ENCODE measurements around the gene FOSL2.

DNA sequence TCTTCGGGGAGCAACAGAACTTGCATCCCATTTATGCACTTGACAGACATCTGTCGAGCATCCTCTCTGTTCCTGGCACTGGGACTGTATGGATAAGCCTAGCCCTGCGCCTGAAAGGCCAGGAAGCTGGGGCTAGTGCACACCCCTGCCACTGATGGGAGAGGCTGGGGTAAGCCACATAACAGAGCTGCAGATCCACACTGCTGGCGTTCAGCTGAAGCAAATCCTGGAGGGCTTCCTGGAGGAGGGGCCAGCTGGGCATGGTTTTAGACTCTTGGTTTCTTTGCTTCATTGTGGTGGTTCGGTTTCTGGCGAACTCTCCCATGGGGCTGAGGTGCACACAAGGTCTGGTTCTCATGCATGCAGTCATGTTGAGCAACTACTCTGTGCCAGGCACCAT, 45.5 kb upstream of the FOSL2 start:
- TF ChIP-seq, protein P1, sequence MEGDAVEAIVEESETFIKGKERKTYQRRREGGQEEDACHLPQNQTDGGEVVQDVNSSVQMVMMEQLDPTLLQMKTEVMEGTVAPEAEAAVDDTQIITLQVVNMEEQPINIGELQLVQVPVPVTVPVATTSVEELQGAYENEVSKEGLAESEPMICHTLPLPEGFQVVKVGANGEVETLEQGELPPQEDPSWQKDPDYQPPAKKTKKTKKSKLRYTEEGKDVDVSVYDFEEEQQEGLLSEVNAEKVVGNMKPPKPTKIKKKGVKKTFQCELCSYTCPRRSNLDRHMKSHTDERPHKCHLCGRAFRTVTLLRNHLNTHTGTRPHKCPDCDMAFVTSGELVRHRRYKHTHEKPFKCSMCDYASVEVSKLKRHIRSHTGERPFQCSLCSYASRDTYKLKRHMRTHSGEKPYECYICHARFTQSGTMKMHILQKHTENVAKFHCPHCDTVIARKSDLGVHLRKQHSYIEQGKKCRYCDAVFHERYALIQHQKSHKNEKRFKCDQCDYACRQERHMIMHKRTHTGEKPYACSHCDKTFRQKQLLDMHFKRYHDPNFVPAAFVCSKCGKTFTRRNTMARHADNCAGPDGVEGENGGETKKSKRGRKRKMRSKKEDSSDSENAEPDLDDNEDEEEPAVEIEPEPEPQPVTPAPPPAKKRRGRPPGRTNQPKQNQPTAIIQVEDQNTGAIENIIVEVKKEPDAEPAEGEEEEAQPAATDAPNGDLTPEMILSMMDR (optimal IDR thresholded peaks at IDR 0.05 in 1 of 3, IDR thresholded peaks at IDR 0.05 in 1 of 3, conservative IDR thresholded peaks at IDR 0.05 in 1 of 3; ENCODE audit: extremely low read depth in 1 of 3, insufficient read depth in 2 of 3, low read length in 3 of 3), result no peak
- no peak for TF ChIP-seq EZH2 (IDR thresholded peaks at IDR 0.05; ENCODE audit: low read length)
